ENCODE results near the gene EVC.

EVC gene

DNA sequence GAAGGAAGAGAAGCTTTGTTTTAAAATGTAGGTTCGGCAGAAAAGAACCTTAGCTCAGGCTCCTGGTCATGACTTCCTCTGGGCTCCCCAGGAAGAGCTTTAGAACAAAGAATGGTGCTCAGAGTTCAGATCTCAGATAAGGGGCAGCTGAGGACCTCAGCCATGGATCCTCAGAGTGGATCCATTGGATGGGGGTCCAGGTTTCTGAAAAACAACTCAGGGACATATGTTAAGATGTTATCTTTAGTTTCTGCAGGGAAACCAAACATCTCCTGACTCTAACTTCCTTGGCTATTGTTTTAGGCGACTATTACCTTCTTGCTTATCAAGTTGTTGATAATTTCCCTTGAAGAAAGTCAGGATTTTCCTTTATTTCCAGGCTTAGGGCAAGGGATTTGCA, 5.4 kb downstream of the EVC start:
- DNase-seq (ENCODE audit: low read depth), result no peak
- H3K4me3 ChIP-seq (ENCODE audit: control insufficient read depth, low read depth, low read length), result no peak overlapping the region
- TF ChIP-seq, protein P1, sequence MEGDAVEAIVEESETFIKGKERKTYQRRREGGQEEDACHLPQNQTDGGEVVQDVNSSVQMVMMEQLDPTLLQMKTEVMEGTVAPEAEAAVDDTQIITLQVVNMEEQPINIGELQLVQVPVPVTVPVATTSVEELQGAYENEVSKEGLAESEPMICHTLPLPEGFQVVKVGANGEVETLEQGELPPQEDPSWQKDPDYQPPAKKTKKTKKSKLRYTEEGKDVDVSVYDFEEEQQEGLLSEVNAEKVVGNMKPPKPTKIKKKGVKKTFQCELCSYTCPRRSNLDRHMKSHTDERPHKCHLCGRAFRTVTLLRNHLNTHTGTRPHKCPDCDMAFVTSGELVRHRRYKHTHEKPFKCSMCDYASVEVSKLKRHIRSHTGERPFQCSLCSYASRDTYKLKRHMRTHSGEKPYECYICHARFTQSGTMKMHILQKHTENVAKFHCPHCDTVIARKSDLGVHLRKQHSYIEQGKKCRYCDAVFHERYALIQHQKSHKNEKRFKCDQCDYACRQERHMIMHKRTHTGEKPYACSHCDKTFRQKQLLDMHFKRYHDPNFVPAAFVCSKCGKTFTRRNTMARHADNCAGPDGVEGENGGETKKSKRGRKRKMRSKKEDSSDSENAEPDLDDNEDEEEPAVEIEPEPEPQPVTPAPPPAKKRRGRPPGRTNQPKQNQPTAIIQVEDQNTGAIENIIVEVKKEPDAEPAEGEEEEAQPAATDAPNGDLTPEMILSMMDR (IDR thresholded peaks at IDR 0.05; ENCODE audit: control insufficient read depth, insufficient read depth, low read depth, low read length, missing control alignments), result no peak

DNA sequence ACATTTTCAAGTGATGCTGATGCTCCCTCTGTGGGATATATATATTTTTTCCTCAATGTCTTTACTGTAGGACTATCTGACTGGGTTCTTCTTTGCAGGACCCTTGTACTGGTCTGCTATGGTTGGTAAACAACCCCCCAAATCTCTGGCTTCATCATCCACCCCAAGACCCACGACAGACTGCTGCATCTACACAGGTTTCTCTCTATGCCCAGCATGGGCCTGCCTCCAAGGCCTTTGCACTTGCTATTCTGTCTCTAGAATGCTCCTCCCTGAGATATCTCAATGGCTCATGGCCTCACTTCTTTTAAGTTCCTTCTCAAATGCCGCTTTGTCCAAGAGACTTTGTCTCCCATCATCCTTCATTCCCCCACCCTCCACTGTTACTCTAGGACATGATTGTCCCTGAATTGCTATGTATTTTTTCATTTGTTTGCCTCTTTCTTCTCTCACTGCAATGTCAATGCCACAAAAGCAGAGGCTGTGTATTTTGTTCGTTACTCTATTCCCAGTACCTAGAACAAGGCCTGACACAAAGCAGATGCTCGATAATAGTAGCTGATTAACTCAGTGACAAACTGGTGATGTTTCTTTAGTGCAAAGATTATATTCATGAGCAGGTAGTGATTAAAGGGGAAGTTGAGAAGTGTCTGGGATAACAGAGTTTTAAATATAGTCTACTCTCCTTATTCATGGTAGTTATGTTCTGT, 6.6 kb downstream of the EVC start:
- no peak overlapping the region for H3K4me3 ChIP-seq (ENCODE audit: control insufficient read depth, low read depth, low read length)
- DNase-seq (ENCODE audit: low read depth), result no peak
- TF ChIP-seq, protein P1 (IDR thresholded peaks at IDR 0.05; ENCODE audit: control insufficient read depth, insufficient read depth, low read depth, low read length, missing control alignments), result no peak

GRCh38 chr4:5718411-5718810, 7.4 kb downstream of the EVC start:
- H3K4me3 ChIP-seq (ENCODE audit: control insufficient read depth, low read depth, low read length), result no peak overlapping the region
- TF ChIP-seq, protein P1 (IDR thresholded peaks at IDR 0.05; ENCODE audit: control insufficient read depth, insufficient read depth, low read depth, low read length, missing control alignments), result no peak
- DNase-seq (ENCODE audit: low read depth), result no peak

DNA sequence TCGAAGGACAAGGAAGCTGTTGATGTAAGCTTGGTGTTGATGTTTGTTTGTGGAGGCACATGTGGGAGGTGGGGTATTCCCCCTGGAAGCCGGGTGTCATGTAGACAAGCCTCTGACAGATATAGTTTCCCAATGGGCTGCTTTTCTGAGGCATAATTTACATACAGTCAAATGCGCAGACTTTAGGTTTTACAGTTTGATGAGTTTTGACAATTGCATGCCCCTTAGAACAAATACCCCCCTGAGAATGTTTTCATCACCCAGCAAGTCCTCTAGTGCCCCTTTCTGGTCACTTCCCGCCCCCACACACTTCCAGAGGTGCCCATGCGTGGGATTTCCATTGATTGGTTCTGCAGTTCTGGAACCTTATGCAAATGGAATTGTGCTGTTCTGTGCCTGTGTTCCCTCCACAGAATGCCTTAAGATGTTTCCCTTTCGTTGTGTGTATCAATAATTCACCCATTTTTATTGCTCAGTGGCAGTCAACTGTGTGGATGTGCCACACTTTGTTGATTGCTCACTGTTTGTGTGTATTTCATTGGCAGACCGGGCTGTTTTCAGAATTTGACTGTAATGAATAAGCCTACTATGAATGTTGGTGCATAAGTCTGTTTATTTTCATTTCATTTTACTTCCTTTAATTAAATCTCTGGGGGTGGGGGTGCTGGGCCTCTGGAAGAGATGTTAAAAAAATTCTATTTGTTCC, 8.5 kb downstream of the EVC start:
- TF ChIP-seq, protein P1 (IDR thresholded peaks at IDR 0.05; ENCODE audit: control insufficient read depth, insufficient read depth, low read depth, low read length, missing control alignments), result no peak
- DNase-seq (ENCODE audit: low read depth), result no peak

DNA sequence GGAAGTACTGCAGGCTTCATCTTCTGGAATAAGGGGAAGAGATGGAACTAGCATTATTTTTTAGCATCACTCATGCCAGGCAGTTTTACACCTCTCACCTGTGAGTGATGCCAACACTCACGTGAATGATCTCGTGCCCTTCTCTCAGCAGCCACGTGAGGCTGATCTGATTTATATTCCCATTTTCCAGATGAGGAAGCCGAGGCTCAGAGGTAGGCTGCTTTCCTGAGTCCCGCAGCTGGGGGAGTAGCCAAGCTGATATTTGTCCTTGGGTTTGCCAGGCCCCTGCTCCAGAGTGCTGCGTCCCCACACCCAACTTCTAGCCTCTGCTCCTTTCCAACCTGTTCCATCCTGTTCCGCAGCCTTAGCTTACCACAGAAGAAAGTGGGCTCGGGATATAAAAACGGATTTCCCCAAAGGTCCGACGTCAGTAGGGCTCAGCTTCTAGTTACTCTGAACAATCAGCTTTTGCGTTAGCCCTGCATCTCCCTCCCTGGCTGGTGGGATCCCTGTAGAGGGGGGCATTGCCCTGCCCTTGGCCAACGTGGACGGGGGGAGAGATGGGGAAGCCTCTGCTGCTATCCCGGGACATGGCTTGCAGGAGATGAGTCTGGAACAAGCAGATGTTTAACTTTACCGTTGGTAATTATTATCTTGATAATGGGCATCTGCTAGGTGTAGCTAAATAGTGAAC, 9.3 kb downstream of the EVC start:
- no peak overlapping the region for H3K4me3 ChIP-seq (ENCODE audit: control insufficient read depth, low read depth, low read length)
- TF ChIP-seq, protein P1 (IDR thresholded peaks at IDR 0.05; ENCODE audit: control insufficient read depth, insufficient read depth, low read depth, low read length, missing control alignments), result no peak
- no peak for DNase-seq (ENCODE audit: low read depth)

More for the DNA sequence above, 8.5 kb downstream of the EVC start:
- no peak overlapping the region for H3K4me3 ChIP-seq (ENCODE audit: control insufficient read depth, low read depth, low read length)

- TF ChIP-seq, protein P1 (IDR thresholded peaks at IDR 0.05; ENCODE audit: control insufficient read depth, insufficient read depth, low read depth, low read length, missing control alignments), result no peak
- H3K4me3 ChIP-seq (ENCODE audit: control insufficient read depth, low read depth, low read length), result no peak overlapping the region
- DNase-seq (ENCODE audit: low read depth), result no peak
Observed at GRCh38 chr4:5720980-5721379, 10.0 kb downstream of the EVC start.
